HK-2 (cell line): Measurements from ENCODE around the gene FSTL4.
A peak's percentile ranks its signal among the peaks of the same experiment; 100 is the strongest.
"Not testable (repeated sequence)": the region's sequence is repeated elsewhere in the genome, so short reads cannot be mapped to it uniquely, and the experiment has no call there.

Experiments used
- DNase-seq: peaks from one replicate; pipeline ENCODE4 v3.0.0-alpha.2; 2018; ENCODE audit not compliant: unreplicated experiment

FSTL4 gene

GRCh38 chr5:133552925-133553525 is 59.3 kb downstream of the FSTL4 start:
- peak; percentile 35 for DNase-seq

- no peak for DNase-seq
These were observed 65.8 kb downstream of the FSTL4 start for GRCh38 chr5:133546500-133546899.

GRCh38 chr5:133544346-133544745 is 68.0 kb downstream of the FSTL4 start:
- no peak for DNase-seq

GRCh38 chr5:133539818-133540217 is 72.5 kb downstream of the FSTL4 start:
- no peak for DNase-seq

GRCh38 chr5:133538718-133539117 is 73.6 kb downstream of the FSTL4 start:
- DNase-seq = no peak

DNA sequence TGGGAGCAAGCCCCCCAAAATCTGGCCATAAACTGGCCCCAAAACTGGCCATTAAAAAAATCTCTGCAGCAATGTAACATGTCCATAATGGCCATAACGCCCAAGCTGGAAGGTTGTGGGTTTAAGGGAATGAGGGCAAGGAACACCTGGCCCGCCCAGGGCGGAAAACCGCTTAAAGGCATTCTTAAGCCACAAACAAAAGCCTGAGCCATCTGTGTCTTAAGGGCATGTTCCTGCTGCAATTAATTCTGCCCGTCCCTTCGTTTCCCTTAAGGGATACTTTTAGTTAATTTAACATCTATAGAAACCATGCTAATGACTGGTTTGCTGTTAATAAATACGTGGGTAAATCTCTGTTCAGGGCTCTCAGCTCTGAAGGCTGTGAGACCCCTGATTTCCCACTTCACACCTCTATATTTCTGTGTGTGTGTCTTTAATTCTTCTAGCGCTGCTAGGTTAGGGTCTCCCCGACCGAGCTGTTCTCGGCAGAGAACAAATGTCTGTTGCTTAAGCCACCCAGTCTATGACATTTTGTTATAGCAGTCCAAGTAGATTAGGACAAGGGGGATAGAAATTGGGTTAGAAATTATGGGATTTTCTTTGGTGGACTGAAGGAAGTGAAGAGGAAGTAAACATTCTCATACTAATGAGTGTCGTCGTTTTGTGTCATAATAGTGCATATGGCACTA is 77.0 kb downstream of the FSTL4 start:
- DNase-seq = not testable (repeated sequence)

- DNase-seq = no peak
These were observed 77.8 kb downstream of the FSTL4 start for GRCh38 chr5:133534566-133534965.

DNA sequence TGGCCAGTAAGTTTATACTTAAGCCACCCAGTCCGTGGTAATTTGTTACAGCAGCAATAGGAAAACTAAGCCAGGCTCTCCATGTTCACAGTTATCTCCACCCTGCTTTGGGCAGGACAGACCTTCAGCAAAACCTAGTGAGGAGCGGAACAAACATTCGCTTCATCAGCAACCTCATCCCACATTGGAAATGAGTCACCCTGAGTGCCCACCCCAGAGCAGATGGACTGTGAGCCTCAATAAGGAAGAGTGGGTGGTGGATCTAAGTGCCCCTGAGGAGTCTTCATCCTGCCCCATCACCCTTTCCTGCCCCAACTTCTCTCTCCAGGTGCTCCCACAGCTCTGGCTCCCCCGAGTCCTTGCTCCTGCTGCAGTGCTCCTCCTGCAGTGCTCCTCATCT is 78.8 kb downstream of the FSTL4 start:
- no peak for DNase-seq

GRCh38 chr5:133531594-133531993 is 80.7 kb downstream of the FSTL4 start:
- DNase-seq = no peak

DNA sequence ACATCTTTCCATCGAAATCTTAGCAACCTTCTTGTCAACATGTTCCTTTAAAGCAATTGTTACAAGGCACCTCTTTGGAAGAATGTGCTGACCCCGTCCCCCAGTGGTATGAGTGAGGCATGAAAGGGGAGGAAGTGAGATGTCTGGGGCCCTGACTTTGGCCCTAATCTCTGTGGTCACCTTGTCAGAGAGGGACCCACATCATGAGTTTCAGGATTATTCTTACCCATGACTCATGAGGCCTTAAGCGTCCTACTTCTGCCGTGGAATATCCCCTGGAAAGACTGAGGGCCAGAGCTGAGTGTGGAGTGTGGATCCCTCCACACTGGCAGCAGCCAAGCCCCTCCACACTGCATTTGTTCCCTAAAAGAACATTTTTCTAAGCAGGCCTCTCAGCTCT is 81.2 kb downstream of the FSTL4 start:
- DNase-seq = no peak

DNA sequence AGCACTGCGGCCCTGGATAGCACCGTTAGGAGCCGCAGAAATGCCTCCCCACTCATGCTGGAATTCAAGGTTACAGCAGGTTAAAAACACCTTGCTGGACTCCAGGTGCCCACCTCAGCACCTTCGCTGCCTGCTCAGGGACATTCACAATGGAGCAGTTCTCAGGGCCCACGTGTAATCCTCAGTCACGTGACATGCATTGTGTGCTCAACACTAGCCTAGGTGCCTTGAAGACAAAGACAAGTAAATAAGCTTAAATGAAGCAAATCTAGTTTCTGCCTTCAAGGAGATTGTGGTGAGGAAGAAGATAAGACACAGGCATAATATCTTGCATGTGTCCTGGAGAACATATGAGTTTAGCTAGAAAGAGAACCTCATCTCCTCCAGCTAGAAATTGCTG is 82.1 kb downstream of the FSTL4 start:
- no peak for DNase-seq

GRCh38 chr5:133528841-133529240 is 83.5 kb downstream of the FSTL4 start:
- no peak for DNase-seq

DNA sequence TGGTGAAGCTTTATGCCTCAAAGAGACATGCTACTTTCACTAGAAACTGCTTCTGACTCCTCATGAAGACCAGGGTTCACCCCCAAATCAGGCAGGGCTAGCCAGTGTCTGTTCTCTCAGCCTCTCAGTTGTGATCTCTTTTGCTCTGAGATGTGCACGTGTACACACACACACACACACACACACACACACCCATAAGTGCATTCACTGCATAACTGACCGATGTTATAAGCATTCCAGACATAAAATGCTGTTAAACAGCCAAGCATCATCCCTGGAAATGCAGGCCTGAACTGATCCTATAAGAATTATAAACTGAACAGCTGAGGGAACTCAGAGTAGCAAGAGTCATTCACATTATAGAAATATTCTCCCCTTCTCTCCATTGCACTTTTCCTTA is 85.0 kb downstream of the FSTL4 start:
- DNase-seq = no peak

GRCh38 chr5:133526368-133526767 is 86.0 kb downstream of the FSTL4 start:
- no peak for DNase-seq

DNA sequence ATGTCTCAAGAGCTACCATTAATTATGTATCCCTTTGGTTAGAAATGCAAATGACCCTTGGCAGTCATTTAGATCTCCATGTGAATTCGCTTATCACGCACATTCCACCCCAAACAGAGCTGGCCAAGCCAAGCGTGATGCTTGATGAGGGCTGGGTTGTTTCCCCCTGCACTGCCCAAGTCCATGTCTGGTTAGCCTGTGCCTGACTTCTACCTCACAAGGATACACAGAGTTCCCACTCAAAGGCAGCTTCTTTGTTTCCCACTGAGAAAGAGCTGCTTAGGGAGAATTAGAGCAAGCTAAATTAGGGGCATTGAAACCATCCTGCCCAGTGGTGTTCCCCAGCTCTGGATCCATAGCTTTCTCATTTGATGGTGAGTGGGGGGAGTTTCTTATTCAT is 87.2 kb downstream of the FSTL4 start:
- no peak for DNase-seq

DNA sequence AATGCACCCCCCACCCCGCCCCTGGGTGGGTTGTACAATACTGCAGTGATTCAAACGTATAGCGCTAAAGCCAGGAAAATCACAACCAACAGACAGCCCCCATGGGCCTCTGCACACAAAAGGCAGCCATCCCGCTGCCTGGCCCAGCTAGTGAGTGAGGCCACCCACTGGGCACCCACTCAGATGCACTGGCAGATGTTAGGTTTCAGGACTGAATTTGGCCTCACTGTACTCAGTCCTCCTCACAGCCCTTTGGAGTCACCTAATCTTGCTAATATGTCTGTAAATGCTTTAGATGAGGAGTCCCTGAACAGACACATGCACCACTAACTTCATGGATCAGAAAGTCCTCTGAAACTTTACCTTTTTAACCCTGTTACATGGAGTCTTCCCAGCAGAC is 87.7 kb downstream of the FSTL4 start:
- no peak for DNase-seq

DNA sequence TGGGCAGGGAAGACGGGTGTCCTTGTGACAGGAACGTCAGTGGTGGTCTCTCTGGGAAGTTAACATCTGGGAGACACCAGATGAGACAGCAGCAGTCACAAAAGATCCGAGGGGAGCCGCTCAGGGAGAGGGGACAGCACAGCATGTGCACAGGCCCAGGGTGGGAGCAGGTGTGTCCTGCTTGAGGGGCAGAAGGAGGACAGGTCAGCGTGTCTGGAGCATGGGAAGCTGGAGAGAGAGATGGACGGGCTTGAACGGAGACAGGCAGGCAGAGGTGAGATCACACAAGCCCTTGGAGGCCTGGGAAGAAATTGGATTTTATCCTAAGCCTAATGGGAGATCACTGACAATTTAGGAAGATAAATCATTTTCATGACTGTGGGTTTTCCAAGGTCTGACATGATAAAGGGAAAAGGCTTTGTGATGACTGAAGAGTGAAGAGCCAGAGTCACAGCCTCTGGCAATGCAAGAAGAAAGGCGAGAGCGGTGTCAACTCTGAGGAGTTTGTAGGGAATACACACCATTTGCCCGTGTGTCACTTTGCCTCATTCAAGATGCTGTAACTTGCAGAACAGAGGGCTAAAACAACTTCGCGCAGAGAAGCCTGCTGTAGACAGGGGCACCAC is 88.3 kb downstream of the FSTL4 start:
- no peak for DNase-seq

GRCh38 chr5:133523013-133523658 is 89.2 kb downstream of the FSTL4 start:
- DNase-seq = no peak

DNA sequence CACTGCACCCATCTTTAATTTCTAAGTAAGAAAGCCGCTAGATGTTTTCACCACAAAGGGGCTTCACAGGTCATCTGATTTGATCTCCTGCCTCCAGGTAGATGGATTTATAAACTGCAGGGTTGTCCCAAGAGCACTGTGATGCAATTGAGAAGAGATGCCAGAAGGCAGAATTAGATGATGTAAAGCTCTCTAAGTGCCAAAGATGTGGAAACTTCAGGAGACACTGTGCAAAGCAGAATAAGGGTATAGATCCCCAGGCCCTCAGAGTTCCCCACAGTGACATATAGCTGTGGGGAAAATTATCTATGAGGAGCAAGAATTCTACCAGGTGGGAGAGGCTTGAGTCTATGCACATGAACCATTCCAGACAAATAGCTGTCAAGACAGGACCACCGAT is 90.5 kb downstream of the FSTL4 start:
- DNase-seq = no peak

- no peak for DNase-seq
These were observed 91.2 kb downstream of the FSTL4 start for GRCh38 chr5:133520991-133521706.

DNA sequence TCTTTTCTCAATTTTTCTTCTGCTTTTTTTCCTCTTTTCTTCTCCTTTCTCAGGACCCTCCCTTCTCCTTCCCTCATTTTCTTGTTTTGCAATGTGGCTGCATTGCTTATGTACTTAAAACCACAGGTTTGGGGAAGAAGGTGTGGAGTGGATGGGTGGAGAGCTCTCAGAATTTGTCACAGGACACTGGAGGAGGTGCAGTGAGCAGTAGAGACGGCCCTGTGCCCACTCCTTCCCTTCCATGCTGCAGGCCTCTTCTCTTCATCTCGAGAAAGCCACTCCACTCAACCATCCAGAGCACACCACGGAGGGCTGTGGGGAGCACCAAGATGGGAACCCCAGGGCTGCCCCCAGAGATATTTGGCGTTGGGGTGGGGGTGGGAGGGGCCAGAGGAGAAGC is 92.3 kb downstream of the FSTL4 start:
- no peak for DNase-seq

GRCh38 chr5:133519191-133519590 is 93.2 kb downstream of the FSTL4 start:
- no peak for DNase-seq
